Raji (cell line): ENCODE measurements around the gene TSPAN3.

Experiments
- POLR2A ChIP-seq: IDR thresholded peaks from 2 replicates; pipeline ENCODE4 v1.6.1; 2011; ENCODE audit warnings: low read depth, low read length, control low read depth; ENCODE audit not compliant: insufficient read depth

TSPAN3 gene

GRCh38 chr15:77002954-77003912 lies 67.7 kb downstream of the TSPAN3 start:
- TF ChIP-seq POLR2A, result no peak

GRCh38 chr15:77002436-77002835 lies 68.5 kb downstream of the TSPAN3 start:
- TF ChIP-seq POLR2A, result no peak

GRCh38 chr15:77001966-77002365 lies 68.9 kb downstream of the TSPAN3 start:
- TF ChIP-seq POLR2A, result no peak

GRCh38 chr15:77001351-77001750 lies 69.6 kb downstream of the TSPAN3 start:
- no peak for TF ChIP-seq POLR2A

- no peak for TF ChIP-seq POLR2A
These were observed 70.9 kb downstream of the TSPAN3 start for GRCh38 chr15:76999996-77000395.

- no peak for TF ChIP-seq POLR2A
These were observed 72.1 kb downstream of the TSPAN3 start for GRCh38 chr15:76998663-76999285.

- no peak for TF ChIP-seq POLR2A
These were observed 74.1 kb downstream of the TSPAN3 start for GRCh38 chr15:76996526-76997401.

- TF ChIP-seq POLR2A, result no peak
These were observed 74.8 kb downstream of the TSPAN3 start for GRCh38 chr15:76996076-76996525.

GRCh38 chr15:76994971-76995945 lies 75.7 kb downstream of the TSPAN3 start, which contains the start of gene PSTPIP1:
PSTPIP1 (plus strand) TSS chr15:76995126; CDS start chr15:76995574, 448 bp downstream.
- no peak for TF ChIP-seq POLR2A

GRCh38 chr15:76994496-76994895 lies 76.4 kb downstream of the TSPAN3 start:
- TF ChIP-seq POLR2A, result no peak

GRCh38 chr15:76994001-76994400 lies 76.9 kb downstream of the TSPAN3 start:
- no peak for TF ChIP-seq POLR2A

- TF ChIP-seq POLR2A, result no peak
These were observed 77.7 kb downstream of the TSPAN3 start for GRCh38 chr15:76993114-76993725.

GRCh38 chr15:76991741-76992645 lies 78.9 kb downstream of the TSPAN3 start:
- TF ChIP-seq POLR2A, result no peak
